Measurements from ENCODE around the gene LBHD1. TPM values are rescaled to one million over a fixed set of nuclear protein-coding genes. Genes with fewer than 3 reads are reported as not detected.

The LBHD1 gene
- total and polyA plus RNA-seq, 2 donors (not counting 3 experiments of a cell fraction or from before 2014, with no cell fraction given) = 3.8 to 7.5 TPM

GRCh38 chr11:62665599-62666258, 6.3 kb downstream of the LBHD1 start:
- ChIA-PET CTCF (interaction anchor here (0.9 to 2.5 kb wide), 14 partner anchors 10 to 271 kb away, joined by 3 to 15 read pairs (median 6); partner anchors contain the start of genes B3GAT3, BSCL2, GNG3 and INTS5), POLR2A (interaction anchor here (0.8 to 2.2 kb wide), 30 partner anchors 9 to 327 kb away, joined by 3 to 71 read pairs (median 8); partner anchors contain the start of genes AHNAK, B3GAT3, EEF1G and EML3)
- FAIRE-seq (peak; percentile 35), DNase-seq (ENCODE audit: low read depth, low spot score) (no peak)
- peak overlapping the region; percentile 44 for H3K27ac ChIP-seq (ENCODE audit: insufficient read depth, low read depth, low read length)
- no peaks in the 10 kb centered on the region for H3K9me3 ChIP-seq (replicated peaks; ENCODE audit: control insufficient read depth, insufficient read depth, low read length)
- TF ChIP-seq FOS (IDR thresholded peaks at IDR 0.05; ENCODE audit: borderline replicate concordance, insufficient read depth, low read length) (no peak), EZH2 (IDR thresholded peaks at IDR 0.05; ENCODE audit: borderline replicate concordance, low read depth, low read length, severe bottlenecking) (no peak), POLR2A (IDR thresholded peaks at IDR 0.05; ENCODE audit: low read depth, low read length) (no peak)
- dilution Hi-C loops (cut with MboI; ENCODE audit: extremely low pct_ligation_motif_present, low sequenced_read_pairs) (no loop called here), intact Hi-C loops (cut with micrococcal nuclease) (loop anchor here (1.0 to 5.0 kb wide), 4 partner anchors 12 to 53 kb away; partner anchors contain the start of genes BSCL2, EML3, GNG3 and INTS5)
- H2AFZ ChIP-seq (ENCODE audit: low read depth, low read length) = no peak overlapping the region
- no peaks in the 10 kb centered on the region for H3K27me3 ChIP-seq (ENCODE audit: control insufficient read depth in 2 of 2, insufficient read depth in 2 of 2, low read length in 2 of 2)
- H3K4me3 ChIP-seq (replicated peaks in 1 of 3; ENCODE audit: insufficient read depth in 1 of 3, low read depth in 1 of 3, low read length in 3 of 3) = peak overlapping the region; percentile 42 to 83 (median 59)
- peak overlapping the region; percentile 83 for H3K4me2 ChIP-seq (ENCODE audit: insufficient read depth, low read length)
- H3K79me2 ChIP-seq (ENCODE audit: control insufficient read depth, insufficient read depth, low read length) = peaks cover 33% of the 10 kb centered on the region
- peaks cover 16% of the 10 kb centered on the region for H3K4me1 ChIP-seq (ENCODE audit: control insufficient read depth, extremely low read depth, insufficient read depth, low read length)
- BruUV-seq (replicated peaks) = no TSS peak
- peak overlapping the region; percentile 69 for H3K9ac ChIP-seq (replicated peaks; ENCODE audit: extremely low read depth, insufficient read depth, low read length)
- no peaks in the 10 kb centered on the region for H4K20me1 ChIP-seq (replicated peaks; ENCODE audit: control insufficient read depth, extremely low read depth, insufficient read depth, low read length)
- peaks cover 0 to 2% of the 10 kb centered on the region in 2 experiments for H3K36me3 ChIP-seq (ENCODE audit: control insufficient read depth in 2 of 2, extremely low read depth in 1 of 2, insufficient read depth in 2 of 2, low read length in 2 of 2)
- no peaks in the 10 kb centered on the region for H3K9me1 ChIP-seq (replicated peaks; ENCODE audit: control insufficient read depth, extremely low read depth, insufficient read depth, low read length)

GRCh38 chr11:62665075-62665598, 6.9 kb downstream of the LBHD1 start, which contains the start of the genes C11orf98 and CSKMT:
C11orf98 (minus strand) TSS chr11:62665210; CDS start chr11:62665169, 41 bp downstream.
CSKMT (plus strand) TSS chr11:62665312; CDS start chr11:62665880, 568 bp downstream.
- peaks cover 0 to 2% of the 10 kb centered on the region in 2 experiments for H3K36me3 ChIP-seq (ENCODE audit: control insufficient read depth in 2 of 2, extremely low read depth in 1 of 2, insufficient read depth in 2 of 2, low read length in 2 of 2)
- no peaks in the 10 kb centered on the region for H3K27me3 ChIP-seq (ENCODE audit: control insufficient read depth in 2 of 2, insufficient read depth in 2 of 2, low read length in 2 of 2)
- ChIA-PET CTCF (interaction anchor here (0.9 to 2.5 kb wide), 16 partner anchors 10 to 271 kb away, joined by 3 to 15 read pairs (median 6); partner anchors contain the start of genes B3GAT3, BSCL2, GNG3 and INTS5), POLR2A (interaction anchor here (0.6 to 2.2 kb wide), 38 partner anchors 10 to 327 kb away, joined by 3 to 71 read pairs (median 6); partner anchors contain the start of genes AHNAK, B3GAT3, EEF1G and EML3)
- peak within 1 kb of the TSS; percentile 4 for H2AFZ ChIP-seq (ENCODE audit: low read depth, low read length)
- TF ChIP-seq MAX (IDR thresholded peaks at IDR 0.05; ENCODE audit: insufficient read depth, insufficient read length) (no peak), POLR2AphosphoS5 (IDR thresholded peaks at IDR 0.05; ENCODE audit: insufficient read depth, low read depth, low read length) (peak; percentile 100), GATA2 (IDR thresholded peaks at IDR 0.05; ENCODE audit: insufficient read depth, insufficient read length, low read depth, low read length) (no peak), CTCF (IDR thresholded peaks at IDR 0.05; ENCODE audit: extremely low read depth in 1 of 2, insufficient read depth in 1 of 2, low read depth in 1 of 2, low read length in 2 of 2) (no peak), POLR2A (IDR thresholded peaks at IDR 0.05; ENCODE audit: low read depth, low read length) (peak; percentile 100), EZH2 (IDR thresholded peaks at IDR 0.05; ENCODE audit: borderline replicate concordance, low read depth, low read length, severe bottlenecking) (no peak), MYC (IDR thresholded peaks at IDR 0.05; ENCODE audit: low read depth, low read length) (no peak), FOS (IDR thresholded peaks at IDR 0.05; ENCODE audit: borderline replicate concordance, insufficient read depth, low read length) (no peak)
- peak within 1 kb of the TSS; percentile 42 to 83 (median 59) for H3K4me3 ChIP-seq (replicated peaks in 1 of 3; ENCODE audit: insufficient read depth in 1 of 3, low read depth in 1 of 3, low read length in 3 of 3)
- peaks cover 16% of the 10 kb centered on the region for H3K4me1 ChIP-seq (ENCODE audit: control insufficient read depth, extremely low read depth, insufficient read depth, low read length)
- H3K4me2 ChIP-seq (ENCODE audit: insufficient read depth, low read length) = peak within 1 kb of the TSS; percentile 83
- peaks cover 33% of the 10 kb centered on the region for H3K79me2 ChIP-seq (ENCODE audit: control insufficient read depth, insufficient read depth, low read length)
- H3K9me1 ChIP-seq (replicated peaks; ENCODE audit: control insufficient read depth, extremely low read depth, insufficient read depth, low read length) = no peaks in the 10 kb centered on the region
- H3K9ac ChIP-seq (replicated peaks; ENCODE audit: extremely low read depth, insufficient read depth, low read length) = peak within 1 kb of the TSS; percentile 69
- dilution Hi-C loops (cut with MboI; ENCODE audit: extremely low pct_ligation_motif_present, low sequenced_read_pairs) (no loop called here), intact Hi-C loops (cut with micrococcal nuclease) (loop anchor here (1.0 to 5.0 kb wide), 4 partner anchors 12 to 53 kb away; partner anchors contain the start of genes BSCL2, EML3, GNG3 and INTS5)
- H3K27ac ChIP-seq (ENCODE audit: insufficient read depth, low read depth, low read length) = peak within 1 kb of the TSS; percentile 44
- DNase-seq (ENCODE audit: low read depth, low spot score) (peak; percentile 95), FAIRE-seq (peak; percentile 93)
- TSS peak; percentile 88 for BruUV-seq (replicated peaks)
- H4K20me1 ChIP-seq (replicated peaks; ENCODE audit: control insufficient read depth, extremely low read depth, insufficient read depth, low read length) = no peaks in the 10 kb centered on the region
- H3K9me3 ChIP-seq (replicated peaks; ENCODE audit: control insufficient read depth, insufficient read depth, low read length) = no peaks in the 10 kb centered on the region
